ENCODE data around the gene RTL1.

RTL1 gene

GRCh38 chr14:100881211-100882025, 22.1 kb downstream of the RTL1 start:
- DNase-seq = no peak

GRCh38 chr14:100880271-100881101, 23.0 kb downstream of the RTL1 start:
- no peak for DNase-seq

GRCh38 chr14:100879782-100880181, 23.7 kb downstream of the RTL1 start:
- DNase-seq = no peak

DNA sequence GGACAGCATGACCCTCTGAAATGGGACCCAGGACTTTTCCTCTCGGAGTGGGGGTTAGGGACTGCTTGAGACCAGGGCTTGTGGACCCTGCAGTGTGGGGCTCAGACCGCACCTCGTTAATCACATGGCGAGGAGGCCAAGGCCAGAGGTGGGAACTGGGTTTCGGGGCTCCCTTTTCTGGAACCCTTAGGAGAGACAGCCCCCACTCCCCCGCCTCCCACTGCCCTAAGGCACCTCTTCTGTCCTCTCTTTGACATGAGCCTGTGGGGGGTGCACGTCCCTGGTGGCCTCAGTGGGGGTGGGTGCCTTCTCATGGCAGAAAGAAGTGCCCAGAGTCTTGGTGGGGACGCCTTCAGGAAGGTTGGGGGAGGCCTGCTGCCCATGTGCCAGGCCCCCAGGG, 24.3 kb downstream of the RTL1 start:
- no peak for DNase-seq

DNA sequence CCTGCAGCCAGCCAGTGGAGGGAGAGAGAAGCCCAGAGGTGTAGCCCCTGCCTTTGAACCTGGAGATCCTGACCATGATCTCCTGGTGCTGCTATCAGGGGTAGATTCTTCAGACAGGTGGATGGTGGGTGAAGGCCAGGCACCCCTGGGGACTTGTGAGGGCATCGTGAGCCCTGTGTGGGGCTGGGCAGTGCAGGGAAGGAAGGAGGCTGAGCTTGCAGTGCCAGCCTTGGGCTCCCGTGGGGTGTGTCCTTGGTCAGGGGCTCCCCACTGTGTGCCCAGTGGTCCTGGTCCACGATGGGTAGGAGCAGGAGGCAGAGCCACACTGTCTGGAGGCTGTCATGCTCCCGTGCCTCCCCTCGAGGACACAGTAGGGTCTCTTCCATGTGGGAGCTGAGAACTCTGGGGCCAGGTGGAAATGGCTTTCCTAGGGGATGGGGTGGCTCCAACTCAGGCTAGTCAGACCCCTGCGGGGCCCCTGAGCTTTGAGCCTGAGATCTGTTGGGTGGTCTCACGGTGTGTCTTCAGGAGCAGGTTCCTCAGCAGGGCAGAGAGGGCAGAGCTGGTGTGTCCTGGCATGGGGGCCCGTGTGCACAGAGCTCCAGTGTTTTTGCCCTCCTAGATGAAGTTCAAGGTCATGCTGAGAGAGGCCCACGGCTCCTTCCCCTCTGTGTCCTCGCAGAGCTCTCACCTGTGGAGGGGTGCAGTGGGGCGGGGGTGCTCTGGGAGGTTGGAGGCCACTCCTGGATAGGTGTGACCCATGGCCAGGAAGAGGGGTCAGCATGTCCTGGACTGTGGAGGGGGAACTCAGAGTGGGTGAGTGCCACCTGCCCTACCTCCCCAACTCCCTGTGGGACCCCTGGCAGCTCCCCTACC, 25.0 kb downstream of the RTL1 start:
- DNase-seq = no peak

DNA sequence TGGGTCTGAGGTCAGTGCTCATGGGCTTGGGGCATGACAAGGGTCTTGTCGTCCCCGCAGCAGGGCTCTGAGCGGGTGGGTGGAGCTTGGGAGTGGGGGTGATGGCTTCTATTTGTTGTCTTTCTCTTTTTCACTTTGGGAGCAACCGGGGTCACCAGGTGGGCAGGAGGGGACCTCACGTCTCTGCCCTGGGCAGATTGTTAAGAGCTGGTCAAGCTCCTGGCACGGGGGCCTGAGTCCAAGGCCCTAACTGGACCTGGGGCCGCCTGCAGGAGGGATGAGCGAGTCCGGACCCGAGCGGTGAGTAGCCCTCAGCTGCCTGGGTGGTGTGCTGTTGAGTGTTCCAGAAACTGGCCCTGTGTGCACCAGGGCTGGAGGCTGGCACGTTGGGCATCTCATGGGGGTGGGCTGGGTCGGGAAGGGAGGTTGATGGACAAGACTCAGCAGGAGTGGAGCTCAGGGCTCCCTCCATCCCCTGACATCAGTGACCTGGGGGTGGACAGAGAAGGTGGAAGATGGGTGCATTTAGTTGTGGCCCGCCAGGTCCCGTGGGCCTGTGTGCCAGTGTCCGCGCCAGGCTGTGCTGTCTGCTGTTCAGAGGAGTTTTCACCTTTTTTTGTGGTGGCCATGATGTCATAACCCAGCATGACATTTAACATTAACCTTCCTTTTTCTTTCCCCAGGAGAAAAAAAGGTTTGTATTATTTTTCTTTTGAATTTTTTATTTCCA, 27.5 kb downstream of the RTL1 start:
- DNase-seq = no peak

GRCh38 chr14:100875126-100875525, 28.4 kb downstream of the RTL1 start:
- DNase-seq = no peak

DNA sequence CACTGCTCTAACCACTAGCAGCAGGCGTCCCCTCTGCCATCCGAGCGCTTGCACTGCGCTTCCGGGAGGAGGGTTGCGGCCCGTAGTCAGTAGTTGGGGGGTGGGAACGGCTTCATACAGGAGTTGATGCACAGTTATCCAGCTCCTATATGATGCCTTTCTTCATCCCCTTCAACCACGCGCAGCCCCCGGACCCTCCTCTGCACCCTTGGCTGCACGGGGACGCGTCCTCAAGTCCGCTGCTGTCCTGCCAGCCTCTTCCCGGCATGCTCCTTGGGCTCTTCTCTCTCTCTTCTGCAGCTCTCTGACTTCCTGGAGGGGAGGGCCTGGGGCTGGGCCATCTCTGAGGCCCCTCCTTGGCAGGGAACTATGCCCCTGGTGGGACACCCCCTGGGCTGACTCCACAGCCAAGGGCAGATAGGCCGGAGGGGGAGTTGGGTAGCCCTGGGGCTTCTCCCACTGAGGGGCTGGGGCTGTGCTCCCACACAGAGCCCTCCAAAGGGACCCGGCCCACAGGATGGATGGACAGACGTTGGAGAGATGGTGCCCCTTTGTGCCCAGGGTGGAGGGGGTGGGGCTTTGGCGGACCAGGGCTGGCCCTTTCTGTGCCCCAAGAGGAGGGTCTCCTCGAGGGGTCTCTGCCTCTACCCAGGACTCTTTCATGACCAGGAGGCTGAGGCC, 29.0 kb downstream of the RTL1 start:
- DNase-seq = no peak

GRCh38 chr14:100874051-100874410, 29.5 kb downstream of the RTL1 start:
- no peak for DNase-seq

- no peak for DNase-seq
These were observed 30.4 kb downstream of the RTL1 start for GRCh38 chr14:100873096-100873482.

GRCh38 chr14:100872259-100873095, 31.0 kb downstream of the RTL1 start:
- no peak for DNase-seq

DNA sequence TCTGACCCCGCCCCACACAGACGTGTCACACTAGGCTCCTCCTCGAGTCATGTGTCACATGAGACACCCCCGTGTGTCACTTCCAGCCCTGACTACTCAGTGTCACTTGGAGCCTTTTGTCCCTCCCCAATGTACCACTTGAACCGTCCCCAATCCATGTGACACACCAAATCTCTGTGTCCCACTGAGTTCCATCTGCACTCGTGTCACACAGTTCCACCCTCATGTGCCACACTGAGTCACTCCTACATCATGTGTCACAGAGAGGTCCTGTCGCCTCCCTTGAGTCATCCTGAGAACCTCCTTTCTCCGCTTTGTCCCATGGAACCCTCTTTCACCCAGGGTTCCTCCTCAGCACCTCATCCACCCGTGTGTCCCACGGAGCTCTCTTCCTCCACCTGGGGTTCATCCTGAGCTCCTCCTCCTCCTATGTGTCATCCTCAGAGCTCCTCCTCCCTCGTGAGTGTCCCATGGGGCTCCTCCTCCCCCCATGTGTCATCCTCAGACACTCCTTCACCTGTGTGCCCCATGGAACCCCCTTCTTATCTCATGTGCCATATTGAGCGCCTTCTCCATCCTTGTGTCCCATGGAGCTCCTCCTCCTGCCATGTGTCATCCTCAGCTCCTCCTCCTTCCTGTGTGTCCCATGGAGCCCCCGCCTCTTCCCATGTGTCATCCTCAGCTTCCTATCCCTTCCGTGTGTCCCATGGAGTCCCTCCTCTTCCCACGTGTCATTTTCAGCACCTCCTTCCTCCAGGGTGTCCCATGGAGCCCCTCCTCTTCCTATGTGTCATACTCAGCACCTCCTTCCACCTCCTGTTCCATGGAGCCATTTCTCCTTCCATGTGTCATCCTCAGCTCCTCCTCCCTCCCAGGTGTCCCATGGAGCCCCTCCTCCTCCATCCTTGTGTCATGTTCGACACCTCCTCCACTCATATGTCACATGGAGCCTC, 32.0 kb downstream of the RTL1 start:
- no peak for DNase-seq

GRCh38 chr14:100868621-100869370, 34.7 kb downstream of the RTL1 start:
- DNase-seq = no peak

GRCh38 chr14:100867631-100868315, 35.7 kb downstream of the RTL1 start:
- no peak for DNase-seq

DNA sequence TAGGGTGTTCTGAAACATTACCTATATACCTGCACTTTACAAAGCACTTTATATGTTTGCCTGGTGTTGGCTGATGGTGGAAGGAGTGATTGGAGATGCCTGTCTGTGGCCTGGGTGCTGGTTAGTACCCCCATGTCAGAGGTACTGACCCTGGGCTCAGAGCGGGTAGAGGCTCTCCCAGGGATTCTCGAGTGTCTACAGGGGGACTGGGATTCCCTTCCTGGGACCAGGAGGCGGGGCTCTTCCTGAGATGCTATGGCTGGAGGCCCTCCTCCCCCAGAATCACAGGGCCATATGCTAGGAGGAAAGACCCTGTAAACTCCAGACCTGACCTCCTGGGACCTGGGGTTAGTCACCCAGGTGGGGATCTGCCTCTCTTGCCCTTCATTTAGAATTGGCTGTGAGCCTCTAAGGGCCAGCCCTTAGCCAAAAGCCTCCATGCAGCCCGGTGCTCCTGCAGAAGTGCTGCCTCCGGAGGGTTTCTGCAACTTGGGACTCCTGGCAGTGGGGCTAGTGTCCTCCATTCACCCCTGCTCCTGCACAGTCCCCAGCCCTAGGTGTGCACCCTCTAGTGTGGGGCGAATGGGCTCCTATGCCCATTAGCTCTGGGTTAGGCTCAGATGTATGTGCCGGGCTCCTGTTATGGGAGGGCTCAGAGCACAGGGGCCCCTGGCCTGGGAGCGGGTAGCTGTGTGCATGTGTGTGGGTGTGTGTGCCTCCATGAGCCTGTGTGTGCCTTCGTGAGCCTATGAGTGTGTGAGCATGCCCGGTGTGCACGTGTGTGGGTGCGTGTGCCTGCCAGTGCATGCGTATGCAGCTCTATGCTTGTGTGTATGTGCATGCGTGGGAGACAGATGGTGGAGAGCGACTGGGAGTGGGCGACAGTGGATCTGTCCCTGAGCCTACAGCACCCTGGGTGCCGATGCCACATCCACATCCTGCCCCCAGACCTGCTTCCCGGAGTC, 36.6 kb downstream of the RTL1 start:
- DNase-seq = no peak

DNA sequence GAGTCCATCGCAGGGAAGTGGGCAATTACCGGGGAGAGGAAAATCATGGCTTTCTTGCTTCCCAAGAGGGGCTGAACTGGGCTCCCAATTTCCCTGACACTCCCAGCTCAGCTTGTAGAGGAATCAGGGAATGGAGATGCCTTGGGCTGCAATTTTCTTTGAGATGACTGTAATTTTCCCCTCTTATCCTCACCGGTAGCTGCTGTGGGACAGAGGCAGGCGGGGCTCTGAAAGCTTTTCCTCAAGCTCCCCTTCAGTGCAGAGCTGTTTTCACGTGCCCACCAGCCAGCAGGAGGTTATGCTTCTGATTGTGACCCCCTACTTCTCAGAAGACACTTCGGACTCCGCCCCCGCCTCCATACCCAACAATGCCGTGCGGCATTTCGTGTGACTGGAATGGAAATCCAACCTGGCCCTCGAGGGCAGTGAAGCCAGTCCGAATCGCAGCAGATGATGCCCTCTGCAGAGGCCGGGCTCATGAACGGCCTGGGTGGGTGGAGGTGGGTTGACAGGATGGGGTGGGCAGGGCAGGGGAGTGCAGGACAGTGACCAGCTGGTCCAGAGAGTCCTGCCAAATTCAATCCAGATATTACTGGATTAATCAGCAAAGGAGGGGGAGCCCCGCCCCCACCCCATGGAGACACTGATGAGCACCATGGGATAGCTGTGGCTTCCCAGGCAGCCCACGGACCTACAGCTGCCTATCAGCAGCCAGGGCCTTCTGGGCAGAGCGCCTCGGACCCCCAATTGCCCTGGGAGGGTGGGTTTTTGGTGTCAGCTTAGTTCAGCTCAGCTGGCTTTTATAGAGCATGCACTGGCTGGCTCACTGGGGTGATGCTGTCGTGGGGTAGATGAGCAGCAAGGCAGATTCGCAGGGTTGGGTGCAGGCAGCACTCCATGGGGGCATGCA, 37.6 kb downstream of the RTL1 start:
- no peak for DNase-seq
